ENCODE data around the gene DOP1A.

DOP1A gene

DNA sequence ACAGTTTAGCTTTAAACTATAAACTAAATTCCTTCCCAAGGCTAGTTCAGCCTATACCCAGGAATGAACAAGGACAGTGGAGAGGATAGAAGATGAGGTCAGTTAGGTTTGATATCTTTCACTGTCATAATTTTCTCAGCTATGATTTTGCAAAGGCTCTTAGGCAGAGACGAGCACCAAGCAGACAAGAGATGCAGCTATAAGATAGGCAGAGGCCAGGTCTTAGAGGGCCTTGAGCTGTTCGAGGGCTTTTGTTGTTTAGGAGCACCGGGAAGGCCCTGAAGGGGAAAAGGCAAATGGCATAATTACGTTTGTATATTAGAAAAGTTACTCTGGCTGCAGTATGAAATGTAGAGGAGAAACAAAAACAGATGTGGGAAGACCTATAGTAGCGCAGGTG, 59.8 kb downstream of the DOP1A start:
- H3K4me3 ChIP-seq (ENCODE audit: low read depth in 1 of 5, low read length in 5 of 5), result no peak overlapping the region
- H3K27ac ChIP-seq (ENCODE audit: low read depth, low read length), result no peak overlapping the region
- peaks cover 66 to 79% (median 70%) of the 10 kb centered on the region in 5 donors for H3K36me3 ChIP-seq (ENCODE audit: control insufficient read depth in 5 of 5, insufficient read depth in 5 of 5, low read length in 5 of 5)
- no peaks in the 10 kb centered on the region for H3K4me1 ChIP-seq (ENCODE audit: control insufficient read depth in 5 of 5, insufficient read depth in 5 of 5, low read length in 5 of 5)
- no peaks in the 10 kb centered on the region for H3K27me3 ChIP-seq (ENCODE audit: control insufficient read depth in 5 of 5, insufficient read depth in 4 of 5, low read length in 5 of 5)
- H3K9me3 ChIP-seq (ENCODE audit: control insufficient read depth in 5 of 5, low read length in 5 of 5), result no peaks in the 10 kb centered on the region
- H3K9ac ChIP-seq (ENCODE audit: low read length in 5 of 5), result no peak overlapping the region

DNA sequence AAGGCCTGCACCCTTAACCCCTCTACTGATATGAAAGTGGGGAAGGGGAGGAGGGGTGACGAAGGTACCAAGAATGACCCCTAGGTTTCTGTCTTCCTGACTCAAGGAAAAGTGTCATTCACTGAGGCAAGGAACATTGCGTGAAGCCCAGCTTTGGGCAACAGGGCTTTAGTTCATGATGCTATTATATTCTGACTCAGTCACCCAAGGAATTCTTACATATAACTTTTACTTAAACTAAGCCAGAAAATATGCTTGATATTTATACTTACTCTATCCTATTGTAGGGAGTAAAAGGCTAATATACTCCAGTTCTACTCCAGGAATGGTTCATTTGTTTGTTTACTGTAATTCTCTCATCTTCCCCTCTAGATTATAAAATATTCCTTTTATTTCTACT, 60.5 kb downstream of the DOP1A start:
- H3K27ac ChIP-seq (ENCODE audit: low read depth, low read length), result no peak overlapping the region
- peaks cover 67 to 80% (median 69%) of the 10 kb centered on the region in 5 donors for H3K36me3 ChIP-seq (ENCODE audit: control insufficient read depth in 5 of 5, insufficient read depth in 5 of 5, low read length in 5 of 5)
- no peaks in the 10 kb centered on the region for H3K27me3 ChIP-seq (ENCODE audit: control insufficient read depth in 5 of 5, insufficient read depth in 4 of 5, low read length in 5 of 5)
- H3K4me3 ChIP-seq (ENCODE audit: low read depth in 1 of 5, low read length in 5 of 5), result no peak overlapping the region
- H3K9me3 ChIP-seq (ENCODE audit: control insufficient read depth in 5 of 5, low read length in 5 of 5), result no peaks in the 10 kb centered on the region
- no peaks in the 10 kb centered on the region for H3K4me1 ChIP-seq (ENCODE audit: control insufficient read depth in 5 of 5, insufficient read depth in 5 of 5, low read length in 5 of 5)
- no peak overlapping the region for H3K9ac ChIP-seq (ENCODE audit: low read length in 5 of 5)

DNA sequence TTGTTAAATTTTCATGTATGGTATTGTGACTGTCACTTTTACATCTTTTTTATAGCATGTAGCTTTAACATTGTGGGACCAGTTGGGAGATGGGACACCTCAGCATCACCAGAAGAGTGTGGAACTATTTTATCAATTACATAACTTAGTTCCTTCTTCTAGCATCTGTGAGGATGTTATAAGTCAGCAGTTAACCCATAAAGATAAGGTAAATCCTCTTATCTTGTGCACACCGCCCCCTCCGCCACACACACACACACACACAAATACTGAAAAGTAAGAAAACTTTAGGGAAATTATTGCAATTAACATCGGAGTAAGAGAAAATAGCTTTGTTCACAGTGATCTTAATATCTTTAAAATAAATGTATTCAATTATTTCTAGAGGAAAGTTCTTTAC, 64.7 kb downstream of the DOP1A start:
- no peaks in the 10 kb centered on the region for H3K4me1 ChIP-seq (ENCODE audit: control insufficient read depth in 5 of 5, insufficient read depth in 5 of 5, low read length in 5 of 5)
- peaks cover 45 to 68% (median 49%) of the 10 kb centered on the region in 5 donors for H3K36me3 ChIP-seq (ENCODE audit: control insufficient read depth in 5 of 5, insufficient read depth in 5 of 5, low read length in 5 of 5)
- no peak overlapping the region for H3K27ac ChIP-seq (ENCODE audit: low read depth, low read length)
- no peaks in the 10 kb centered on the region for H3K27me3 ChIP-seq (ENCODE audit: control insufficient read depth in 5 of 5, insufficient read depth in 4 of 5, low read length in 5 of 5)
- no peak overlapping the region for H3K4me3 ChIP-seq (ENCODE audit: low read depth in 1 of 5, low read length in 5 of 5)
- no peak overlapping the region for H3K9ac ChIP-seq (ENCODE audit: low read length in 5 of 5)
- no peaks in the 10 kb centered on the region for H3K9me3 ChIP-seq (ENCODE audit: control insufficient read depth in 5 of 5, low read length in 5 of 5)

DNA sequence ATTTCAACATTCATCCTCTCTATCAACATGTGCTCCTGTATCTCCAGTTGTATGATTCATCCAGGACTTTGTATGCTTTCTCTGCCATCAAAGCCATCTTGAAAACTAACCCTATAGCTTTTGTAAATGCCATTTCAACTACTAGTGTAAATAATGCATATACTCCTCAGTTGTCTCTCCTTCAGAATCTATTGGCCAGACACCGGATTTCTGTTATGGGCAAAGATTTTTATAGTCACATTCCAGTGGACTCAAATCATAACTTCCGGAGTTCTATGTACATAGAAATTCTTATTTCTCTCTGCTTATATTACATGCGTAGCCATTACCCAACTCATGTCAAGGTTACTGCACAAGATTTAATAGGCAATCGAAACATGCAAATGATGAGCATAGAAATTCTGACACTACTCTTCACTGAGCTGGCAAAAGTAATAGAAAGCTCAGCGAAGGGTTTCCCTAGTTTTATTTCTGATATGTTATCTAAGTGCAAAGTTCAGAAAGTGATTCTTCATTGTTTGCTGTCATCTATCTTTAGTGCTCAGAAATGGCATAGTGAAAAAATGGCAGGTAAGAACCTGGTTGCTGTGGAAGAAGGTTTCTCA, 70.7 kb downstream of the DOP1A start:
- no peak overlapping the region for H3K4me3 ChIP-seq (ENCODE audit: low read depth in 1 of 5, low read length in 5 of 5)
- no peak overlapping the region for H3K27ac ChIP-seq (ENCODE audit: low read depth, low read length)
- no peaks in the 10 kb centered on the region for H3K9me3 ChIP-seq (ENCODE audit: control insufficient read depth in 5 of 5, low read length in 5 of 5)
- H3K9ac ChIP-seq (ENCODE audit: low read length in 5 of 5), result no peak overlapping the region
- no peaks in the 10 kb centered on the region for H3K4me1 ChIP-seq (ENCODE audit: control insufficient read depth in 5 of 5, insufficient read depth in 5 of 5, low read length in 5 of 5)
- no peaks in the 10 kb centered on the region for H3K27me3 ChIP-seq (ENCODE audit: control insufficient read depth in 5 of 5, insufficient read depth in 4 of 5, low read length in 5 of 5)
- H3K36me3 ChIP-seq (ENCODE audit: control insufficient read depth in 5 of 5, insufficient read depth in 5 of 5, low read length in 5 of 5), result peaks cover 34 to 58% (median 38%) of the 10 kb centered on the region in 5 donors

DNA sequence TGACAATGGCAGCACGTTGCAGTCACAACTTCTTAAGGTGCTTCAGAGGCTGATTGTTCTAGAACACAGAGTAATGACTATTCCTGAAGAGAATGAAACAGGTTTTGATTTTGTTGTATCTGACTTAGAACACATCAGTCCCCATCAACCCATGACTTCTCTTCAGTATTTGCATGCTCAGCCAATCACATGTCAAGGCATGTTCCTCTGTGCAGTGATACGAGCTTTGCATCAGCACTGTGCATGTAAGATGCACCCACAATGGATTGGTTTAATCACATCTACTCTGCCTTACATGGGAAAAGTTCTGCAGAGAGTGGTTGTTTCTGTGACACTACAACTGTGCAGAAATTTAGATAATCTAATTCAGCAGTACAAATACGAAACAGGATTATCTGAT, 71.3 kb downstream of the DOP1A start:
- Histone ChIP-seq H3K4me1 (ENCODE audit: control insufficient read depth in 5 of 5, insufficient read depth in 5 of 5, low read length in 5 of 5) (no peaks in the 10 kb centered on the region), H3K9me3 (ENCODE audit: control insufficient read depth in 5 of 5, low read length in 5 of 5) (no peaks in the 10 kb centered on the region), H3K27me3 (ENCODE audit: control insufficient read depth in 5 of 5, insufficient read depth in 4 of 5, low read length in 5 of 5) (no peaks in the 10 kb centered on the region), H3K9ac (ENCODE audit: low read length in 5 of 5) (no peak overlapping the region), H3K27ac (ENCODE audit: low read depth, low read length) (no peak overlapping the region), H3K36me3 (ENCODE audit: control insufficient read depth in 5 of 5, insufficient read depth in 5 of 5, low read length in 5 of 5) (peaks cover 37 to 64% (median 40%) of the 10 kb centered on the region in 5 donors), H3K4me3 (ENCODE audit: low read depth in 1 of 5, low read length in 5 of 5) (no peak overlapping the region)

DNA sequence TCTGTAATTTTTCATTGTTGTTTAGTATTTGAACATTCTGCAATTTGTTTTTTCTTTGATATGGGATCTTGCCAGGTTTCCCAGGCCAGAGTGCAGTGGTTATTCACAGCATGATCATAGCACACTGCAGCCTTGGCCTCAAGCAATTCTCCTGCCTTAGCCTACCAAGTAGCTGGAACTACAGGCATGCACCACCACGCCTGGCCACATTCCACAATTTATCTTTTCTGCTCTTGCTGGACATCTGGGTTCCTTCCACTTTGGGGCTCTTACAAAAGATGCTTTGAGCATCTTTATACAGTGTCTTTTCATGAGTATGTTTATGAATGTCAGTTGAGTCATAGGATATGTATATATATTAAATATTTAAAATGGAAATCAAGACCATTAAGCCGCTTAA, 83.6 kb downstream of the DOP1A start:
- Histone ChIP-seq H3K27me3 (ENCODE audit: control insufficient read depth in 5 of 5, insufficient read depth in 4 of 5, low read length in 5 of 5) (no peaks in the 10 kb centered on the region), H3K27ac (ENCODE audit: low read depth, low read length) (no peak overlapping the region), H3K4me1 (ENCODE audit: control insufficient read depth in 5 of 5, insufficient read depth in 5 of 5, low read length in 5 of 5) (no peaks in the 10 kb centered on the region), H3K9me3 (ENCODE audit: control insufficient read depth in 5 of 5, low read length in 5 of 5) (no peaks in the 10 kb centered on the region), H3K4me3 (ENCODE audit: low read depth in 1 of 5, low read length in 5 of 5) (no peak overlapping the region), H3K36me3 (ENCODE audit: control insufficient read depth in 5 of 5, insufficient read depth in 5 of 5, low read length in 5 of 5) (peaks cover 35 to 53% (median 51%) of the 10 kb centered on the region in 5 donors), H3K9ac (ENCODE audit: low read length in 5 of 5) (no peak overlapping the region)

DNA sequence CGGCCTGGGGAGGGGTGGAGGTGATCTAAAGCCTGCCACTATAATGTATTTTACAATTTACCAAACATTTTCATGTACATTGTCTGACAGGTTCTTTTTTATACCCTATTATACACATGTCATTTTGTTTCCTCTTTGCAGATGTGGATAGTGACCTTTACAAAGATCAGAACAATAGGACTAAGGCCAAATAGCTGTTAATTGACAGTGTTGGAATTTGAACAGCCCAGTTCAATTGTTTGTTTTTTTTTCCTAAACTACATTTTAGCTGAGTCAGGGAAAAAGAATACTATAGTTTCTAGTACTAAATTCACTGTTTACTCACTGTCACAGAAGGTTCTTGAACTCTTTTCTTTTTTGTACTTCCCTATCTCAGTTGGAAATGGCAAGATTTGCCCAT, 85.4 kb downstream of the DOP1A start:
- peaks cover 40 to 65% (median 56%) of the 10 kb centered on the region in 5 donors for H3K36me3 ChIP-seq (ENCODE audit: control insufficient read depth in 5 of 5, insufficient read depth in 5 of 5, low read length in 5 of 5)
- no peaks in the 10 kb centered on the region for H3K4me1 ChIP-seq (ENCODE audit: control insufficient read depth in 5 of 5, insufficient read depth in 5 of 5, low read length in 5 of 5)
- H3K9ac ChIP-seq (ENCODE audit: low read length in 5 of 5), result no peak overlapping the region
- no peaks in the 10 kb centered on the region for H3K27me3 ChIP-seq (ENCODE audit: control insufficient read depth in 5 of 5, insufficient read depth in 4 of 5, low read length in 5 of 5)
- H3K9me3 ChIP-seq (ENCODE audit: control insufficient read depth in 5 of 5, low read length in 5 of 5), result no peaks in the 10 kb centered on the region
- H3K4me3 ChIP-seq (ENCODE audit: low read depth in 1 of 5, low read length in 5 of 5), result no peak overlapping the region
- no peak overlapping the region for H3K27ac ChIP-seq (ENCODE audit: low read depth, low read length)

DNA sequence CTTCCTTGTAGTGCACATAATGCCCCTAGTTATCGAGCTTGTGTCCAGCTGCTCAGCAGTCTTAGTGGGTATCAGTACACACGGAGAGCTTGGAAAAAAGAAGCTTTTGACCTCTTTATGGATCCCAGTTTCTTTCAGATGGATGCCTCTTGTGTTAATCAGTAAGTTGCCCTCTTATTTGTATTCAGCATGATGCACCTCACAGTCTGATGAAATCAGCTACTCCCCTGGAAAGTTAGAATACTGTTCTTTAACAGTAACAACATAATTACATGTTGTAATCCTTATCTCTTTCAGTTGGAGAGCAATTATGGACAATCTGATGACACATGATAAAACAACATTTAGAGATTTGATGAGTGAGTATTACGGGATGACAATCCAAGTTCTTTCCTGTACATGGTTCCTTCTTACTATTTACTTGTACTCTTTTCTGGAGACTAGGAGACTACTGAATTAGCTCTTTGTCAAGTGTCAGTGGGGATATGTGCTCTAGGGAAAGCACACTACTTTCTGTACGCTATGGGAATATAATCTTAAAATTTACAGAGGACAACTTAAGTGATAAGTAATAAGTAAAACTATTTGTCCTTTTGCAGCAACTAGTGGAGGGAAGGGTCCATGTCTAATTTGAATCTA, 86.5 kb downstream of the DOP1A start:
- no peak overlapping the region for H3K4me3 ChIP-seq (ENCODE audit: low read depth in 1 of 5, low read length in 5 of 5)
- H3K27me3 ChIP-seq (ENCODE audit: control insufficient read depth in 5 of 5, insufficient read depth in 4 of 5, low read length in 5 of 5), result no peaks in the 10 kb centered on the region
- H3K9me3 ChIP-seq (ENCODE audit: control insufficient read depth in 5 of 5, low read length in 5 of 5), result no peaks in the 10 kb centered on the region
- no peaks in the 10 kb centered on the region for H3K4me1 ChIP-seq (ENCODE audit: control insufficient read depth in 5 of 5, insufficient read depth in 5 of 5, low read length in 5 of 5)
- H3K27ac ChIP-seq (ENCODE audit: low read depth, low read length), result no peak overlapping the region
- peaks cover 40 to 68% (median 60%) of the 10 kb centered on the region in 5 donors for H3K36me3 ChIP-seq (ENCODE audit: control insufficient read depth in 5 of 5, insufficient read depth in 5 of 5, low read length in 5 of 5)
- H3K9ac ChIP-seq (ENCODE audit: low read length in 5 of 5), result no peak overlapping the region

DNA sequence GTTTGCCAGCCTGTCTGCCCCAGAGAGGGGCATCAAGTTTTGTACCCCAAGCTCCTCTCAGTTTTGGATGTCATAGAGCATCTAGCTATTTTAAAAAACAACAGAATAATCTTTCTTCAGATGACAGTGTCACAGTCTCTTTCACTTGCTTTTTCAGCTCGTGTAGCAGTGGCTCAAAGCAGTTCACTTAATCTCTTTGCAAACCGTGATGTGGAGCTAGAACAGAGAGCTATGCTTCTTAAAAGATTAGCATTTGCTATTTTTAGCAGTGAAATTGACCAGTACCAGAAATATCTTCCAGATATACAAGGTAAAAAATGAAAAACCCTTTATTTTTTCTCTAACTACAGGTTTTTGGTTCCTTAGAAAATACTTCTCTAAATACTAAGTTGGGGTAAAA, 88.3 kb downstream of the DOP1A start:
- Histone ChIP-seq H3K27ac (ENCODE audit: low read depth, low read length) (no peak overlapping the region), H3K27me3 (ENCODE audit: control insufficient read depth in 5 of 5, insufficient read depth in 4 of 5, low read length in 5 of 5) (no peaks in the 10 kb centered on the region), H3K4me3 (ENCODE audit: low read depth in 1 of 5, low read length in 5 of 5) (no peak overlapping the region), H3K9me3 (ENCODE audit: control insufficient read depth in 5 of 5, low read length in 5 of 5) (no peaks in the 10 kb centered on the region), H3K4me1 (ENCODE audit: control insufficient read depth in 5 of 5, insufficient read depth in 5 of 5, low read length in 5 of 5) (no peaks in the 10 kb centered on the region), H3K36me3 (ENCODE audit: control insufficient read depth in 5 of 5, insufficient read depth in 5 of 5, low read length in 5 of 5) (peaks cover 46 to 72% (median 59%) of the 10 kb centered on the region in 5 donors), H3K9ac (ENCODE audit: low read length in 5 of 5) (no peak overlapping the region)

DNA sequence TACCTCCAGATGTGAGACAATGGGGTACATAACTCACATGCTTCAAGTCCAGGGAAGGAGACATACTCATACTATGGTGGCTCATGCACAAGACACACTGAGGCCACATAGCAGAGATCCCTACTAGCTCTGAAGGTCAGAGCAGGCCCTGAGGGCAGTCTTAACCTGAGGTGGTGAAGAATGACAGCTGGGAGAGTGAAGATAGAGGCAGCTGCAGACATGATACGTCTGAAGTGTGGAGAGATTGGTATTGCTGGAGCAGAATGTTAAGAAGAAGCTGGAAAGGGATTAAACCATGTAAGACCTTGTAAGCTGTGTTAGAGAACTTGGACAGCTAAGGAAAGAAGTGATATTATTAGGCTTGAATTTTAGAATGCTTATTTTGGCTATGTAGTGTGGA, 92.7 kb downstream of the DOP1A start:
- Histone ChIP-seq H3K27ac (ENCODE audit: low read depth, low read length) (no peak overlapping the region), H3K9ac (ENCODE audit: low read length in 5 of 5) (no peak overlapping the region), H3K4me1 (ENCODE audit: control insufficient read depth in 5 of 5, insufficient read depth in 5 of 5, low read length in 5 of 5) (no peaks in the 10 kb centered on the region), H3K36me3 (ENCODE audit: control insufficient read depth in 5 of 5, insufficient read depth in 5 of 5, low read length in 5 of 5) (peaks cover 33 to 63% (median 54%) of the 10 kb centered on the region in 5 donors), H3K27me3 (ENCODE audit: control insufficient read depth in 5 of 5, insufficient read depth in 4 of 5, low read length in 5 of 5) (no peaks in the 10 kb centered on the region), H3K4me3 (ENCODE audit: low read depth in 1 of 5, low read length in 5 of 5) (no peak overlapping the region), H3K9me3 (ENCODE audit: control insufficient read depth in 5 of 5, low read length in 5 of 5) (no peaks in the 10 kb centered on the region)
